UCSD-AML1 (cell line): ENCODE measurements around the gene KRR1.

Source experiments
- DNase-seq: peaks from one replicate; lab custom pipeline; 2025; ENCODE audit not compliant: unreplicated experiment; lab: John Stamatoyannopoulos, UW

Gene KRR1

GRCh38 chr12:75511116-75512048 is at the start of gene KRR1:
Gene KRR1, minus strand, starts transcription at chr12:75511609. Its CDS starts 12 bp downstream, at chr12:75511597.
- peak; percentile 88 for DNase-seq

- DNase-seq, result no peak
These were observed 48.8 kb upstream of the KRR1 start for GRCh38 chr12:75560167-75560566.

- no peak for DNase-seq
These were observed 46.9 kb upstream of the KRR1 start for GRCh38 chr12:75558287-75558686.

- no peak for DNase-seq
These were observed 45.0 kb upstream of the KRR1 start for GRCh38 chr12:75556311-75556899.

GRCh38 chr12:75554556-75554880 is 43.1 kb upstream of the KRR1 start:
- no peak for DNase-seq

- DNase-seq, result no peak
These were observed 42.6 kb upstream of the KRR1 start for GRCh38 chr12:75553836-75554555.

- DNase-seq, result no peak
These were observed 42.0 kb upstream of the KRR1 start for GRCh38 chr12:75553398-75553797.

- no peak for DNase-seq
These were observed 40.1 kb upstream of the KRR1 start for GRCh38 chr12:75551477-75551876.

GRCh38 chr12:75550401-75551240 is 39.2 kb upstream of the KRR1 start:
- DNase-seq, result no peak

GRCh38 chr12:75549989-75550388 is 38.6 kb upstream of the KRR1 start:
- DNase-seq, result no peak

GRCh38 chr12:75548879-75549278 is 37.5 kb upstream of the KRR1 start:
- no peak for DNase-seq

GRCh38 chr12:75545636-75546035 is 34.2 kb upstream of the KRR1 start:
- no peak for DNase-seq

- DNase-seq, result no peak
These were observed 32.1 kb upstream of the KRR1 start for GRCh38 chr12:75543529-75543928.

- no peak for DNase-seq
These were observed 31.5 kb upstream of the KRR1 start for GRCh38 chr12:75542942-75543341.

- no peak for DNase-seq
These were observed 28.5 kb upstream of the KRR1 start for GRCh38 chr12:75539889-75540288.

- DNase-seq, result no peak
These were observed 21.8 kb upstream of the KRR1 start for GRCh38 chr12:75533239-75533638.

GRCh38 chr12:75529826-75530225 is 18.4 kb upstream of the KRR1 start:
- DNase-seq, result no peak

GRCh38 chr12:75529316-75529715 is 17.9 kb upstream of the KRR1 start:
- DNase-seq, result no peak

GRCh38 chr12:75528692-75529091 is 17.3 kb upstream of the KRR1 start:
- DNase-seq, result no peak

- no peak for DNase-seq
These were observed 16.9 kb upstream of the KRR1 start for GRCh38 chr12:75528272-75528671.
